Activated CD8-positive, alpha-beta memory T cell treated with anti-CD3 and anti-CD28 coated beads, Interleukin-2, amount 50 U/mL, for 4 hours (primary cell): ENCODE measurements around the gene CSMD2.
"Not testable (repeated sequence)": the region's sequence is repeated elsewhere in the genome, so short reads cannot be mapped to it uniquely, and the experiment has no call there.

ENCODE experiments used
- DNase-seq: peaks from one replicate; pipeline ENCODE4 v3.0.0-alpha.2; 2020

The CSMD2 gene

GRCh38 chr1:34101151-34101550 lies 63.9 kb downstream of the CSMD2 start:
- no peak for DNase-seq

DNA sequence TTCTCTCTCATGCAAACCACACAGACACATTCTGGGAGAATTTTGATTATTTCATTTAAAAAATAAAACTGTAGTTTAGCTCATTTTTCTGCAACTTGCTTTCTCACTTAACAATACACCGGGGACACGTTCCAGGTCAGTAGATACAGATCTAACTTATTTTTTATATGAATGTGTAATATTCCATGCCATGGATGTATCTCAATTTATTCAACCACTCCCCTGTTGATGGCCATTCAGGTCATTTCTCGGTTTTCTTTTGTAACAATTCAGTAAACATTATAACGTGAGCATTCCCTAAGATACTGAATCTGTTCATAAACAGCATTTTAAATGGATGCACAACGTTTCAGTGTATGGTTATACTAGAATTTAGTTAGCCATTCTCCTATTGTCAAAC lies 64.7 kb downstream of the CSMD2 start:
- no peak for DNase-seq

DNA sequence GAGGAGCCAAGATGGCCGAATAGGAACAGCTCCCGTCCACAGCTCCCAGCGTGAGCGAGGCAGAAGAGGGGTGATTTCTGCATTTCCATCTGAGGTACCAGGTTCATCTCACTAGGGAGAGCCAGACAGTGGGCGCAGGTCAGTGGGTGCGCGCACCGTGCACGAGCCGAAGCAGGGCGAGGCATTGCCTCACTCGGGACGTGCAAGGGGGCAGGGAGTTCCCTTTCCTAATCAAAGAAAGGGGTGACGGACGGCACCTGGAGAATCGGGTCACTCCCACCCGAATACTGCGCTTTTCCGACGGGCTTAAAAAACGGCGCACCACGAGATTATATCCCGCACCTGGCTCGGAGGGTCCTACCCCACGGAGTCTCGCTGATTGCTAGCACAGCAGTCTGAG lies 72.6 kb downstream of the CSMD2 start:
- not testable (repeated sequence) for DNase-seq

- DNase-seq: no peak
These were observed 75.3 kb downstream of the CSMD2 start for GRCh38 chr1:34089731-34090130.

GRCh38 chr1:34087986-34088385 lies 77.0 kb downstream of the CSMD2 start:
- DNase-seq: no peak

- no peak for DNase-seq
These were observed 78.5 kb downstream of the CSMD2 start for GRCh38 chr1:34086561-34086960.

DNA sequence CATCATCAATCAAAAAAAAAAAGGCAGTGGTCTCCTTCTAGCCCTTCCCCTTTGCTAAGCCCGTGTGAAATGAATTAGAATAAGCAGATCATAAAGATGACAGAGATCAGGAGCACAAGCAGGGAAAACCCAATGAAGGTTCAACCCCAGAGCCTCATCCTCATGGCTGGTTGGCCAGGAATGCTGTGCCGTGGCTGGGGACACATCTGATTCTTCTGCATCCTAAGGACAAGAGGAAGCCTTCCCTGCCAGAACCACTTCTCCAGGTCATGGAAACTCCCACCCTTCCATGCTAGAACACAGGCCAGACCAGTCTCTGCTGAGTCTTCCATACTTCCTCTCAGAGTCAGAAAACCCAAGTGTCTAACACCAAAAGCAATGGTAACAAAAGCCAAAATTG lies 81.1 kb downstream of the CSMD2 start:
- DNase-seq: no peak

- not testable (repeated sequence) for DNase-seq
These were observed 82.9 kb downstream of the CSMD2 start for GRCh38 chr1:34082085-34082670.

DNA sequence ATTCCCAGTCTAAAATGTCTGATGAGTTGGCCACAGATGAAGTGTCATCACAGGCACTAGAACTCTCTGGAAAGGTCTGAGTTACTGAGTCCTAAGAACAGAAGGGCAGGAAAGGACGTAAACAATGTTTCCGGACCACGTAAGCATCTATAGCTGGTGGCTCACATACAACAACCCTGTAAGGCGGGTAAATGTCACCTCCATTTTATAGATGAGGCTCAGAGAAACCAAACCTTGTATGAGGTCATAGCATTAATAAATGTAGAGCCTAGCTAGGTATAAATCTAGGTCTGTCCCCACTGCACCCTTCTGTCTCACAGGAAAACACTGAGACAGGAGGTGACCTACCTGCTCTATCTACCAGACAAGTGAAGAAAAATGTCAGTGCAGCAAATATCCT lies 86.6 kb downstream of the CSMD2 start:
- no peak for DNase-seq

DNA sequence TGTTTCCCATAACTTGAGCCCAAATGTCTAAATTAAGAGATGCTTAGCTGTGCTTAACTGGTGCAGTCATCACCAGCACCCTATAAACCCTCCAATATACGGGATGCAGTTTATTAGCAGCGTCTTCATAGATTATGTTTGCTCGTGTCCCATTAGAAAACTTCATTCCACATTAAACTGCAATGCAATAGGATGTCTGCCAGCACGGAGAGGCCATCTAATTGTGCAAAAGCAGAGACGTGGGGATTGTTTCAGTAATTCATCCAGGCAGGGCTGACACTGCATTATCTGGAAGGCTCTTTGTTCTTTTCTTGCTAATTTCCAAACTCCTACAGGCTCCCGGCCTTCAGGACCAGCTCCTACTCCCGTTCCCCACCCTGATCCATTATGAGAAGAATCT lies 89.5 kb downstream of the CSMD2 start:
- no peak for DNase-seq

DNA sequence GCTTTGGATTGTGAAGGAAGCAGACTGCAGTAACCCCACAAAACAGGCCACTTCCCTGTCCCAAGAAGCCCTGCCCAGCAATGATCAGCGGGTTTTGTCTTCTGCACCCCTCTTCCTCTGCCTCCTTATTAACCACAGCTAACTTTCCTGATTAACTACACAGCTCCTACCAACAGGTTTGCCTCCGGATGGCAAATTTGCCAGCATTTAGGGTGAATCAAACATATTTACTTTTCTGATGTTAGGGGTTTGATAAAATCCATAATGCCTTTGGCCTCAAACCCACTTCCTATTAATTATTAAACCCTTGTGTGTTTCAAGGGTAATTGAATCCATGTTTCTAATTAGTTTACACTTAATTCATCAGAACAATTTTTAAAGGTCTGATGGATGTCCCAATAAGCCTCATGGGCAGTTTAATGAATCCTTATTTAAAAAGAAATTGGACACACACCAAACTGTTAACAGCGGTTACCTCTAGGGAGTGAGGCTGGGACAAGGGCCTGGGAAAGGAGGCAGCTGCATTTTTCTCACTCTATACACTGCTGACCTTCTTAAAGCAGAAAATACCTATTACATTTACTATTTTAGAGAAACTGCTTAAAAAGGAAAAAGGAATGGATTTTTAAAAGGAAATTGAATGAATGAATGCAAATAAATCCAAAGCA lies 91.9 kb downstream of the CSMD2 start:
- DNase-seq: no peak

DNA sequence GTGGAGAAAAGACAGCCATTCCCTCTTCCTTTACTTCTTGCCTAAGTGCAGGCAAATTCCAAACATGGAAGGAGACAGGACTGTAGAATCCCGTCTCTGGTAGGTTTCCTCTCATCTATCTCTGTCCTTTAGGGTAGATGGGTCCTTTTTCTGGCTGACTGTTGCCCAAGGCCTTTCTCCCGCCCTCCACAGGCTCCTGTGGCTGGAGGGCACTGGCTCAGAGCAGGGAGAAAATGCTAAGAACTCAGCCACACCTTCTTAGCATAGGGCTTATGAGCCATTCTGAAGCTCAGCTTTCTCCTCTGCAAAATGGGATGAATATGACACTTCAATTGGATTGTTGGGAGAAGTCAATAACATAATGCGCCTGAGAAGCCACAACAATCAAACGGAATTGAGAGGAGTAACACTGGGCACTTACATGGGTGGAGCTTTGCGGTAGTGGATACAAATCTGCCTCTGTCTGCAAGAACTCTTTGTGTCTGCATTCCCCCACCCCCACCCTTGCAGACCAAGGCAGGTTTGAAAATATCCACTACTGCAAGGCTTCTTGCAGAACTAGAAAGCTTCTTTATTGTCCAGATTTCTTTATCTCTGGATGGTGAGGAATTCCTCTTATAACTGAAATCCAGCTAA lies 94.7 kb downstream of the CSMD2 start:
- DNase-seq: no peak

GRCh38 chr1:34066981-34067603 lies 97.9 kb downstream of the CSMD2 start:
- no peak for DNase-seq

GRCh38 chr1:34066166-34066565 lies 98.9 kb downstream of the CSMD2 start:
- no peak for DNase-seq

- DNase-seq: no peak
These were observed 99.5 kb downstream of the CSMD2 start for GRCh38 chr1:34065498-34065897.

- DNase-seq: no peak
These were observed 104.1 kb downstream of the CSMD2 start for GRCh38 chr1:34060901-34061415.

GRCh38 chr1:34060187-34060730 lies 104.8 kb downstream of the CSMD2 start:
- no peak for DNase-seq

GRCh38 chr1:34057347-34058130 lies 107.5 kb downstream of the CSMD2 start:
- no peak for DNase-seq

- no peak for DNase-seq
These were observed 109.2 kb downstream of the CSMD2 start for GRCh38 chr1:34055818-34056217.

GRCh38 chr1:34054920-34055319 lies 110.1 kb downstream of the CSMD2 start:
- DNase-seq: no peak

DNA sequence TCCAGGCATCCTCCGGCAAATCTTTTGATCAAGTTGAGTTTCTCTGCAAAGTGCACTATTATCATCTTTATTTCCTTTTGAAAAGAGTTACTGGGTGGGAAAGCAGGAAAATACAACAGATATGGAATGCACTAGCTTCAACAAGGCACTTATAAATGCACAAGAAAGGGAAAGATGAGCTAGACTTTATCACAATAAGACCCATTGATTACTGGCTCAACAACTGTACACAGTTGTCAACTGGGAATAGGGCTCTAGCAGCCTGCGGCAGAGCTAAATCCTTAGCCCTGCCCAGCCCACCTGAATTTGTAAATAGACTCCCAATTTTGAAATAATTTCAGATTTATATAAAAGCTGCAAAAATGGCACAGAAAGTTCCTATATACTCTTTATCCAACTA lies 111.4 kb downstream of the CSMD2 start:
- DNase-seq: no peak

DNA sequence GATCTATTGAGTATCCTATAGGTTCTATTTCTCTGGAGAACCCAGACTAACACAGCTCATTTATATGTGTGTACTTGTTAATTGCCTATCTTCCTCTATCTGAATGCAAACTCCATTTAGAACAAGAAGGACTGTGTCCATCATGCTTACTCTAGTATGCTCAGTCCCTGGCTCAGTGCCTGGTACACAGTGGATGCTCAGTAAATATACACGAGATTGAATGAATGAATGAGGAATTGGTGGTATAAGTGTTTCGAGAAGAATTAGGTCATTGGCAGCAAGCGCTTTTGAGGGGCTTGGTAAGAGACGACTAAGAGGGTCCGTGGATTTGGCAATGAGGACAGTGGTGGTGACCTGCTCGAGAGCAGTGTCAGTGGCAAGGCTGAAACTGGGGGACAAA lies 112.5 kb downstream of the CSMD2 start:
- DNase-seq: no peak
